ENCODE data around the gene CDC14B.

Gene CDC14B

GRCh38 chr9:96460882-96461281 is 158.8 kb downstream of the CDC14B start:
- Mint-ChIP-seq H3K4me1 (ENCODE audit: low read depth) (no peaks in the 10 kb centered on the region), H3K27me3 (no peaks in the 10 kb centered on the region), H3K4me3 (no peak overlapping the region), H3K9me3 (no peaks in the 10 kb centered on the region), H3K36me3 (ENCODE audit: low read depth) (peaks cover 13% of the 10 kb centered on the region), H3K27ac (no peak overlapping the region)

- H3K4me3 Mint-ChIP-seq: no peak overlapping the region
- H3K4me1 Mint-ChIP-seq (ENCODE audit: low read depth): no peaks in the 10 kb centered on the region
- no peak overlapping the region for H3K27ac Mint-ChIP-seq
- no peaks in the 10 kb centered on the region for H3K27me3 Mint-ChIP-seq
- peaks cover 8% of the 10 kb centered on the region for H3K36me3 Mint-ChIP-seq (ENCODE audit: low read depth)
- H3K9me3 Mint-ChIP-seq: no peaks in the 10 kb centered on the region
These were observed 159.2 kb downstream of the CDC14B start for GRCh38 chr9:96460470-96460869.

GRCh38 chr9:96459268-96460007 is 160.2 kb downstream of the CDC14B start:
- Mint-ChIP-seq H3K4me1 (ENCODE audit: low read depth) (no peaks in the 10 kb centered on the region), H3K27ac (no peak overlapping the region), H3K9me3 (no peaks in the 10 kb centered on the region), H3K27me3 (no peaks in the 10 kb centered on the region), H3K4me3 (no peak overlapping the region), H3K36me3 (ENCODE audit: low read depth) (peaks cover 4% of the 10 kb centered on the region)

GRCh38 chr9:96458226-96458625 is 161.4 kb downstream of the CDC14B start:
- Mint-ChIP-seq H3K27ac (no peak overlapping the region), H3K27me3 (no peaks in the 10 kb centered on the region), H3K4me1 (ENCODE audit: low read depth) (peaks cover 6% of the 10 kb centered on the region), H3K4me3 (no peak overlapping the region), H3K36me3 (ENCODE audit: low read depth) (peaks cover 4% of the 10 kb centered on the region), H3K9me3 (no peaks in the 10 kb centered on the region)

- Mint-ChIP-seq H3K27me3 (no peaks in the 10 kb centered on the region), H3K27ac (no peak overlapping the region), H3K4me1 (ENCODE audit: low read depth) (peaks cover 12% of the 10 kb centered on the region), H3K4me3 (no peak overlapping the region), H3K36me3 (ENCODE audit: low read depth) (peaks cover 4% of the 10 kb centered on the region), H3K9me3 (no peaks in the 10 kb centered on the region)
These were observed 162.4 kb downstream of the CDC14B start for GRCh38 chr9:96457266-96457665.

- peaks cover 28% of the 10 kb centered on the region for H3K4me1 Mint-ChIP-seq (ENCODE audit: low read depth)
- peaks cover 4% of the 10 kb centered on the region for H3K36me3 Mint-ChIP-seq (ENCODE audit: low read depth)
- H3K9me3 Mint-ChIP-seq: no peaks in the 10 kb centered on the region
- H3K27ac Mint-ChIP-seq: no peak overlapping the region
- no peak overlapping the region for H3K4me3 Mint-ChIP-seq
- H3K27me3 Mint-ChIP-seq: peaks cover 8% of the 10 kb centered on the region
These were observed 166.0 kb downstream of the CDC14B start for GRCh38 chr9:96453625-96454024.

GRCh38 chr9:96450613-96451528 is 168.8 kb downstream of the CDC14B start:
- H3K27ac Mint-ChIP-seq: peak overlapping the region; percentile 79
- H3K9me3 Mint-ChIP-seq: no peaks in the 10 kb centered on the region
- H3K4me3 Mint-ChIP-seq: peak overlapping the region; percentile 89
- H3K27me3 Mint-ChIP-seq: peaks cover 11% of the 10 kb centered on the region
- peaks cover 30% of the 10 kb centered on the region for H3K4me1 Mint-ChIP-seq (ENCODE audit: low read depth)
- no peaks in the 10 kb centered on the region for H3K36me3 Mint-ChIP-seq (ENCODE audit: low read depth)
